ENCODE data around the gene ADAMTS5. TPM values are rescaled to one million over a fixed set of nuclear protein-coding genes. Genes with fewer than 3 reads are reported as not detected.

ADAMTS5 gene
- total and polyA plus RNA-seq, 2 of the 8 experiments (the other 6 are each of a cell fraction or from before 2014, with no cell fraction given): 0.20 to 1.1 TPM

DNA sequence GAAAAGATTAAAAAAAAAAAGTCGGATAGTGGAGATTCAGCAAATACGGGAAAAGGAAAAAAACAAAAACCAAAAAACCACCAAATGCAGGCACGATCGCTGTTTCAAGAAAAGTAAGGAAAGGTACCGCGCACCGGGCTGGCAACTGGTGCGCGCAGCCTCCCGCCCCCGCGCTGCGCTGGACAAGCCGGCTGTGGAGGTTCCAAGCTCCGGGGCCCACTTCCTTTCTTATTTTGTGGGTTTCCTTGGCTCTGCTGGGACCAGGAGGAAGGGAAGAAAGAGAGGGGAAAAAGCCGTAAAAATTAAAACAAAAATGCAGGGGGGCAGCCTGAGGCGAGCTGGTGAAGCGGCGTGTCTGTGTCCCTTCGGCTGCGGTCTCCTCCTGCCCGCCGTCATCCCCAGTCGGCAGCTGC, 233 bp downstream of the ADAMTS5 start:
- peak; percentile 12; the same call in 1 of the 2 replicates for TF ChIP-seq RBBP5 (IDR thresholded peaks at IDR 0.05; ENCODE audit: borderline replicate concordance, low read depth, low read length)
- TF ChIP-seq TAF1 (IDR thresholded peaks at IDR 0.05; ENCODE audit: low read depth, low read length): 0 out of 2 replicates have a peak, but pooled peaks have one; percentile 31
- TF ChIP-seq TEAD4 (IDR thresholded peaks at IDR 0.05; ENCODE audit: low read depth, low read length): no peak
- peak; percentile 88 for TF ChIP-seq EGR1 (IDR thresholded peaks at IDR 0.05; ENCODE audit: borderline replicate concordance, low read depth, low read length)
- TF ChIP-seq SIN3A (conservative IDR thresholded peaks at IDR 0.05 in 1 of 2, IDR thresholded peaks at IDR 0.05 in 1 of 2; ENCODE audit: low read depth in 1 of 2, low read length in 2 of 2): no peak
- TF ChIP-seq, protein P1, sequence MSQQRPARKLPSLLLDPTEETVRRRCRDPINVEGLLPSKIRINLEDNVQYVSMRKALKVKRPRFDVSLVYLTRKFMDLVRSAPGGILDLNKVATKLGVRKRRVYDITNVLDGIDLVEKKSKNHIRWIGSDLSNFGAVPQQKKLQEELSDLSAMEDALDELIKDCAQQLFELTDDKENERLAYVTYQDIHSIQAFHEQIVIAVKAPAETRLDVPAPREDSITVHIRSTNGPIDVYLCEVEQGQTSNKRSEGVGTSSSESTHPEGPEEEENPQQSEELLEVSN (IDR thresholded peaks at IDR 0.05): peak; percentile 57; the same call in 1 of the 2 replicates
- no peaks in the 10 kb centered on the region for H3K79me1 ChIP-seq (ENCODE audit: low read depth, low read length)
- H3K9me3 ChIP-seq (ENCODE audit: insufficient read depth in 2 of 2, low read depth in 1 of 2, low read length in 1 of 2): no peaks in the 10 kb centered on the region
- no peak overlapping the region for H2BK120ac ChIP-seq (replicated peaks; ENCODE audit: low read depth, low read length)
- peak overlapping the region; percentile 95 to 97 for H3K4me2 ChIP-seq (ENCODE audit: insufficient read depth in 1 of 2, low read depth in 2 of 2, low read length in 2 of 2)
- H2BK5ac ChIP-seq (ENCODE audit: low read depth, low read length): no peak overlapping the region
- WGBS, 2 experiments (ENCODE audit: extremely low coverage in 1 of 2, insufficient coverage in 1 of 2, insufficient read length in 1 of 2, insufficient replicate concordance in 2 of 2, low coverage in 1 of 2, low lambda C conversion rate in 2 of 2, missing lambda C conversion rate in 1 of 2): 3% methylated on average over 15 of the region's 24 CpGs; no CpG with 5 or more reads in 1 of the 2 experiments
- no peak overlapping the region for H4K5ac ChIP-seq (ENCODE audit: insufficient read length, low read depth, low read length)
- no peak overlapping the region for H4K91ac ChIP-seq (replicated peaks; ENCODE audit: insufficient read length, low read length)
- CTCF ChIA-PET (ENCODE audit: partially characterized antibody): interaction anchor here (1.1 to 3.0 kb wide), 4 partner anchors 56 to 122 kb away, joined by 4 to 10 read pairs (median 5); partner anchors contain the start of gene ADAMTS1
- DNase-seq (ENCODE audit: low read depth in 1 of 2, low spot score in 2 of 2) (peak in 1 of 2 experiments; percentile 57), FAIRE-seq (no peak)
- peak overlapping the region; percentile 93; the same call in 1 of the 2 replicates for H2BK12ac ChIP-seq (ENCODE audit: low read depth, low read length)
- POLR2A ChIA-PET (ENCODE audit: partially characterized antibody): interaction anchor here (0.7 to 1.5 kb wide), 3 partner anchors 23 to 122 kb away, joined by 3 to 4 read pairs (median 3); no protein-coding TSS in a partner anchor
- no peak overlapping the region for H3K23ac ChIP-seq (ENCODE audit: insufficient read length)
- H4K20me1 ChIP-seq (replicated peaks in 1 of 2; ENCODE audit: control insufficient read depth in 1 of 2, insufficient read depth in 2 of 2, low read length in 2 of 2): no peaks in the 10 kb centered on the region
- no peak overlapping the region; the same call in 1 of the 2 replicates for H4K8ac ChIP-seq (ENCODE audit: extremely low read depth, insufficient read depth, low read length)
- H3K4ac ChIP-seq (replicated peaks; ENCODE audit: insufficient read length, low read depth, low read length): no peak overlapping the region
- H3K56ac ChIP-seq (replicated peaks; ENCODE audit: insufficient read length, low read depth, low read length): no peak overlapping the region
- H3K23me2 ChIP-seq (ENCODE audit: low read depth, low read length): peaks cover 23% of the 10 kb centered on the region; the same call in 1 of the 2 replicates
- H2BK20ac ChIP-seq (ENCODE audit: low read length): no peak overlapping the region
- H3K18ac ChIP-seq (ENCODE audit: extremely low read depth, low read length): no peak overlapping the region
- H3K27me3 ChIP-seq (replicated peaks in 1 of 4; ENCODE audit: control insufficient read depth in 3 of 4, extremely low read depth in 1 of 4, insufficient read depth in 3 of 4, low read length in 3 of 4): peaks cover 0 to 43% (median 32%) of the 10 kb centered on the region in 4 experiments; a peak in 6 of 7 replicates
- H3K9ac ChIP-seq (replicated peaks in 1 of 4; ENCODE audit: extremely low read depth in 1 of 4, low read depth in 3 of 4, low read length in 3 of 4): no peak overlapping the region
- H3K4me3 ChIP-seq (ENCODE audit: extremely low read depth in 1 of 4, insufficient read depth in 2 of 4, low read depth in 3 of 4, low read length in 4 of 4): peak overlapping the region; percentile 41 to 75 (median 72)
- H2AFZ ChIP-seq (ENCODE audit: low read length): no peak overlapping the region
- H3K36me3 ChIP-seq (ENCODE audit: control insufficient read depth in 2 of 4, insufficient read depth in 4 of 4, low read length in 3 of 4): no peaks in the 10 kb centered on the region
- no peak overlapping the region for H2AK5ac ChIP-seq (ENCODE audit: low read depth, low read length)
- H3K14ac ChIP-seq (ENCODE audit: insufficient read length): no peak overlapping the region
- H2BK15ac ChIP-seq (ENCODE audit: low read length): no peak overlapping the region
- H3K27ac ChIP-seq (ENCODE audit: low read depth, low read length): no peak overlapping the region
- H3K79me2 ChIP-seq (ENCODE audit: control insufficient read depth in 1 of 2, insufficient read depth in 2 of 2, low read length in 2 of 2): no peaks in the 10 kb centered on the region
- peaks cover 4 to 9% (median 9%) of the 10 kb centered on the region in 4 experiments; a peak in 6 of 7 replicates for H3K4me1 ChIP-seq (replicated peaks in 1 of 4; ENCODE audit: control insufficient read depth in 3 of 4, insufficient read depth in 4 of 4, low read length in 3 of 4)

Measured in H1 (cell line).